ENCODE results near the gene TEKT4.
"Not testable (repeated sequence)": the region's sequence is repeated elsewhere in the genome, so short reads cannot be mapped to it uniquely, and the experiment has no call there.

TEKT4 gene

GRCh38 chr2:94871226-94872087 is at the start of gene TEKT4:
TSS of gene TEKT4 (plus strand) at chr2:94871430. CDS start at chr2:94871580, 150 bp downstream.
- DNase-seq (ENCODE audit: low read depth) = no peak

- not testable (repeated sequence) for DNase-seq (ENCODE audit: low read depth)
Measured at GRCh38 chr2:94839224-94839623, 32.0 kb upstream of the TEKT4 start.

DNA sequence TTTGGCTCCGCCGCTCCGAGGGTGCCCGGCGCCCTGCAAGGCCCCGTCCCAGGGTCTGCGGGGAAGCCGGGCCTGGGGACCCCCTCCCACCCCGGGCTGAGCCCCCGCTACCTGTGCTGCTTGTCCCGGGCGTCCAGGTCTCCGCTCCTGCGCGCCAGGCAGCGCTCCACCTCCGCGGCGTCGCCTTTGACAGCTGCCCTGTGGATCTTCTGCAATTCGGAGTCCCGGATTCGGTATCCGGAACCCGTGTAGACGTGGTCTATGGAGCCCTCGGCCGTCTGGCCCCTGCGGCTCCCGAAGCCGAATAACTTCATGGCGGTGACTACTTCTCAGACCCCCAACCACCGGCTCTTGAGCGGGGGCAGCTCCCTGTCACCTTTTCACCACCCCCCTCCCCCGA is 14.4 kb upstream of the TEKT4 start:
- DNase-seq (ENCODE audit: low read depth) = not testable (repeated sequence)

GRCh38 chr2:94857367-94858162 is 13.7 kb upstream of the TEKT4 start:
- not testable (repeated sequence) for DNase-seq (ENCODE audit: low read depth)

- not testable (repeated sequence) for DNase-seq (ENCODE audit: low read depth)
Measured at GRCh38 chr2:94858163-94858888, 12.9 kb upstream of the TEKT4 start.

- no peak for DNase-seq (ENCODE audit: low read depth)
Measured at GRCh38 chr2:94861308-94862152, 9.7 kb upstream of the TEKT4 start.

DNA sequence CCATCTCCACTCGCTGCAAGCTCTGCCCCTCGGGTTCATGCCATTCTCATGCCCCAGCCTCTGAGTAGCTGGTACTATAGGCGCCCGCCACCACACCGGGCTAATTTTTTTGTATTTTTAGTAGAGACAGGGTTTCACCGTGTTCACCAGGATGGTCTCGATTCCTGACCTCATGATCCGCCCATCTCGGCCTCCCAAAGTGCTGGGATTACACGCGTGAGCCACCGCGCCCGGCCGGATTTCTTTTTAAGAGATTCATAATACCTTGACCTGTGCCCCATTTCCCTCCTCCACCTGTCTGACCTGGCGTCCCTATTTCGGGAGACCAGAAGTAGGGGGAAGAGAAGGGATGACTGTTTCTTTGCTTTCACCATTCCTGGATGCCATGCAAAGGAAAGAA is 8.3 kb upstream of the TEKT4 start:
- not testable (repeated sequence) for DNase-seq (ENCODE audit: low read depth)

- no peak for DNase-seq (ENCODE audit: low read depth)
Measured at GRCh38 chr2:94869131-94869530, 2.1 kb upstream of the TEKT4 start.

- no peak for DNase-seq (ENCODE audit: low read depth)
Measured at GRCh38 chr2:94869552-94870439, 1.4 kb upstream of the TEKT4 start.

- DNase-seq (ENCODE audit: low read depth) = peak; percentile 39
Measured at GRCh38 chr2:94870440-94871225, 597 bp upstream of the TEKT4 start.

DNA sequence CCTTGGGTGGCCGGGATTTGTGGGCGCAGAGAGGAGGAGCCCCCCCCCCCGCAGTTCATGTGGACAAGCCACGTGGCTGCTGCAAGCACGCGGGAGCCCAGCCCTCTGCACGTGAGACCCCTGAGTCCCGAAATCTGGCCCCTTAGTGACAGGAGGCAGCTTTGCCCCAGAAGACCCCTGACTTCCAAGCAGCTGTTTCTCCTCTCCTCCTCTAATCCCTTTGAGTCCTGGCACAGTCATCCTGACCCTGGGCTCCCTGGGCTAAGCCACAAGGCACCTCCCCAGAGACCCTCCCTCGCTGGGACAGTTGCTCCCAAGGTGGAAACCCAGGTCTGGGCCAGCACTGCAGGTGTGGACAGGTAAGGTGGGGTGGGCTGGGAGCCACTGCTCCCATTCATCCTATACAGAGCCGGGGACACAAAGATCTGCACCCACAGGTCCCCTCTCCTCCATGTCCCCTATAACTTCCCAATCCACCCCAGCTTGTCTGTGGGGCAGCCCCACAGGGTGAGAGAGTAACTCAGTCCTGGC is 923 bp downstream of the TEKT4 start:
- no peak for DNase-seq (ENCODE audit: low read depth)

GRCh38 chr2:94872676-94873361 is 1.6 kb downstream of the TEKT4 start:
- DNase-seq (ENCODE audit: low read depth) = no peak

GRCh38 chr2:94873362-94874276 is 2.4 kb downstream of the TEKT4 start:
- DNase-seq (ENCODE audit: low read depth) = no peak

- peak; percentile 66 for DNase-seq (ENCODE audit: low read depth)
Measured at GRCh38 chr2:94874277-94874997, 3.2 kb downstream of the TEKT4 start.

DNA sequence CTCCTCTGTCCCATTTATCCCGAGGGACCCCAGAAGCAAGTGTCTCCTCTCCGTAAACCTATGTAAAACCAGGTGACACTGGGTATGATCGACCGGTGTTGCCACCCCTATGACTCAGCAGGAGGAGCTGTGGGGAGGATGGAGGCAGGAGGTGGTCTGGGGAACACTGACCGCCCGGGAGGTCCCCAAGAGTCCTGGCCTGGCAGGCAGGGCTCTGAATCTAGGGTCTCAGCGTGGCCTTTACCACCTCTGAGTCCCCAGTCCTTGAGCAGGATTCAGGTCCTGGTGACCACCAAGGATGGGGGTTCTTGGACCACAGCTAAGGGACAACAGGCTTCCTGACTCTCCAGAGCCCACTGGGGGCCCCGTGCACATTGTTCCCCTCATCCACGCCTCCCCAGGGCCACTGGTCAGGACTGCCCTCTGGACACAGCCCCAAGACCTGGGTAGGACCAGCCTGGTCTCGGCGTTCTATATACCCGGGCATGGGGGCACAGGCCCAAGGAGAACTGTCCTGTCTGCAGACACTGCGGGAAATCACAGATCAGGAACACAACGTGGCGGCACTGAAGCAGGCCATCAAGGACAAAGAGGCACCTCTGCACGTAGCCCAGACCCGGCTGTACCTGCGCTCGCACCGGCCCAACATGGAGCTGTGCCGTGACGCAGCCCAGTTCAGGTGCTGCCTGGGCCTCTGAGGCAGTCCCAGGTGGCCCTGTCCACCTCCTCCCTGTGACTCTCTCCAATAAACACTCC is 4.0 kb downstream of the TEKT4 start:
- no peak for DNase-seq (ENCODE audit: low read depth)
